ENCODE results near the gene RBM14. TPM values are rescaled to one million over a fixed set of nuclear protein-coding genes. Genes with fewer than 3 reads are reported as not detected.

The RBM14 gene
- total RNA-seq, 1 donor from 2014 or later = 39.2 TPM

DNA sequence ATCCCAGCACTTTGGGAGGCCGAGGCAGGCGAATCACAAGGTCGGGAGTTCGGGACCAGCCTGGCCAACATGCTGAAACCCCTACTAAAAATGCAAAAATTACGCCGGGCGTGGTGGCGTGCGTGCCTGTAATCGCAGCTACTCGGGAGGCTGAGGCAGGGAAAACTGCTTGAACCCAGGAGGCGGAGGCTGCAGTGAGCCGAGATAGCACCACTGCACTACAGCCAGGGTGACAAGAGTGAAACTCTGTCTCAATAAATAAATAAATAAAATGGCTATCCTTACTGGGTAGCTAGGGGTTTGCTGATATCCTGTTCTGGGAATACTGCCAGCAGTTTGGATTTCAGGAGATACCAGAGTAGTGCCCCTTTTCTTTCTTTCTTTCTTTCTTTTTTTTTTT lies 2.4 kb upstream of the RBM14 start:
- TF ChIP-seq, protein P1, sequence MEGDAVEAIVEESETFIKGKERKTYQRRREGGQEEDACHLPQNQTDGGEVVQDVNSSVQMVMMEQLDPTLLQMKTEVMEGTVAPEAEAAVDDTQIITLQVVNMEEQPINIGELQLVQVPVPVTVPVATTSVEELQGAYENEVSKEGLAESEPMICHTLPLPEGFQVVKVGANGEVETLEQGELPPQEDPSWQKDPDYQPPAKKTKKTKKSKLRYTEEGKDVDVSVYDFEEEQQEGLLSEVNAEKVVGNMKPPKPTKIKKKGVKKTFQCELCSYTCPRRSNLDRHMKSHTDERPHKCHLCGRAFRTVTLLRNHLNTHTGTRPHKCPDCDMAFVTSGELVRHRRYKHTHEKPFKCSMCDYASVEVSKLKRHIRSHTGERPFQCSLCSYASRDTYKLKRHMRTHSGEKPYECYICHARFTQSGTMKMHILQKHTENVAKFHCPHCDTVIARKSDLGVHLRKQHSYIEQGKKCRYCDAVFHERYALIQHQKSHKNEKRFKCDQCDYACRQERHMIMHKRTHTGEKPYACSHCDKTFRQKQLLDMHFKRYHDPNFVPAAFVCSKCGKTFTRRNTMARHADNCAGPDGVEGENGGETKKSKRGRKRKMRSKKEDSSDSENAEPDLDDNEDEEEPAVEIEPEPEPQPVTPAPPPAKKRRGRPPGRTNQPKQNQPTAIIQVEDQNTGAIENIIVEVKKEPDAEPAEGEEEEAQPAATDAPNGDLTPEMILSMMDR (IDR thresholded peaks at IDR 0.05) = no peak
- intact Hi-C loops (cut with DNase I) = no loop called here
- Histone ChIP-seq H3K36me3 (no peaks in the 10 kb centered on the region), H3K27me3 (no peaks in the 10 kb centered on the region), H3K9me3 (no peaks in the 10 kb centered on the region), H3K4me3 (no peak overlapping the region), H3K4me1 (peaks cover 4 to 11% of the 10 kb centered on the region in 2 donors), H3K27ac (no peak overlapping the region)
- no peak for DNase-seq (ENCODE audit: low spot score in 2 of 2)

DNA sequence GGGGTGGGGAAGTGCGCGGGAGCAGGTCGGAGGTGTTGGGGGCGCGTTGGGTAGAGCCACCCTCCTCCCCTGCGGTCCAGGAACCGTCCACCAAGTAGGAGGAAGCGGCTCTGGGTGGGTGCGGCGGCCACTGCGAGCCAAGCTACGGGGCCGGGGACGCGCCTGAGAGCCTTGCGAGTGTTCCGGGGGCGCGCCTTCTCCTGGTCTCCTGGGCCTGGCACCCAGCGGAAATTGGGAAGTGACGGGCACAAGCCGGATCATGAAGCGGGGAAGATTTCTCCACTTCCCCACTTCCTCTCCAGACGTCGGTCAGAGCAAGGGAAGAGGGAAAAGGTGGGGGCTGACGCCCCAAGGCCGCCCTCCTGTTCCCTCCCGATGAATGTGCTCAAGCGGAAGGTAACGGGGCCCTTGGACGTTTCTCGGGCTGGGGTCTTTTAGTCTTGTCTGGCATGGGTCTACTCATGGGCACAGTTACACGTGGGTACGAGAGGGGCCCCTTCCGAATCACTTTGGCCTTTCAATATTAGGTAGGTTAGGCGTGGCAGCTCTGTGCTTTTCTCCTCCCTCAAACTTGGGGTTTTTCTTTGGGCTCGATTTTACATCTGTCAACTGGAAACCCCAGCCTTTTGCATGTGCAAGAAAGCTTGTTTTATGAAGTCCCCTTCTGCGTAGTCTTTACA lies 865 bp downstream of the RBM14 start:
- DNase-seq (ENCODE audit: low spot score in 2 of 2) = peak; percentile 30 to 89
- H3K27ac ChIP-seq = peak overlapping the region; percentile 92 to 95
- H3K9me3 ChIP-seq = no peaks in the 10 kb centered on the region
- TF ChIP-seq, protein P1 (IDR thresholded peaks at IDR 0.05) = no peak
- intact Hi-C loops (cut with DNase I) = loop anchor here (1.0 to 5.0 kb wide), 3 partner anchors 14 to 71 kb away; partner anchors contain the start of genes ACTN3 and ZDHHC24
- no peaks in the 10 kb centered on the region for H3K36me3 ChIP-seq
- H3K4me3 ChIP-seq = peak overlapping the region; percentile 63 to 85
- no peaks in the 10 kb centered on the region for H3K27me3 ChIP-seq
- peaks cover 6 to 36% of the 10 kb centered on the region in 2 donors for H3K4me1 ChIP-seq

DNA sequence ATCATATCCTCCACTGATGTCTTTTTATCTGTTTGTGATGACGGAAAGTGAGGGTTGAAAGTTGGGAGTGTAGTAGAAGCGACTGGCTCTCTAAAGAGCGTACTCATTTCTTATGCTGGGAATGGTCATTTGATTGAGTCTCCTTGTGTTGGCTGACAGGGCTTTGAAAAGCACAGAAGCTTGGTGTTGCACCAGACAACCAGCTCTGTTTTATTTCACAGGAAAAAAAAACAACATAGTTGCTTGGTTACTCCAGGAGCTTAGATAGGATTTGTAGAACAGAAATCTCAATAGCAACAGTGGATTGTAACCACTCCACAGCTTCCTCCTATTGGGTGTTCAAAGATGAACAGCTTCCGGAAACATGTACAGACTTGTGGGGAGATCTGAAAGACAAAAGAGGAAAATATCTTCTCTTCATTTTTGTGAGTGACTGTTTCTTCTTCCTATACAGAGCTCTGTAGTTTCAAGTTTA lies 2.7 kb downstream of the RBM14 start:
- Histone ChIP-seq H3K27ac (peak overlapping the region; percentile 51 to 92), H3K4me3 (peak overlapping the region; percentile 63 to 85), H3K27me3 (no peaks in the 10 kb centered on the region), H3K4me1 (peaks cover 6 to 48% of the 10 kb centered on the region in 2 donors), H3K9me3 (no peaks in the 10 kb centered on the region), H3K36me3 (peaks cover 2 to 6% of the 10 kb centered on the region in 2 donors)
- intact Hi-C loops (cut with DNase I) = loop anchor here (5.0 kb wide), 1 partner anchor 42 kb away; no protein-coding TSS in a partner anchor
- no peak for DNase-seq (ENCODE audit: low spot score in 2 of 2)
- TF ChIP-seq, protein P1 (IDR thresholded peaks at IDR 0.05) = no peak

DNA sequence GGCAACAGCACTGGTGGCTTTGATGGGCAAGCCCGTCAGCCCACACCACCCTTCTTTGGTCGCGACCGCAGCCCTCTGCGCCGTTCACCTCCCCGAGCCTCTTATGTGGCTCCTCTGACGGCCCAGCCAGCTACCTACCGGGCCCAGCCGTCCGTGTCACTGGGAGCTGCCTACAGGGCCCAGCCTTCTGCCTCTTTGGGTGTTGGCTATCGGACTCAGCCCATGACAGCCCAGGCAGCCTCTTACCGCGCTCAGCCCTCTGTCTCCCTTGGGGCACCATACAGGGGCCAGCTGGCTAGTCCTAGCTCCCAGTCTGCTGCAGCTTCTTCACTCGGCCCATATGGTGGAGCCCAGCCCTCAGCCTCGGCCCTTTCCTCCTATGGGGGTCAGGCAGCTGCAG lies 8.0 kb downstream of the RBM14 start:
- intact Hi-C loops (cut with DNase I) = no loop called here
- Histone ChIP-seq H3K36me3 (peaks cover 44 to 55% of the 10 kb centered on the region in 2 donors), H3K27me3 (no peaks in the 10 kb centered on the region), H3K4me1 (peaks cover 2 to 41% of the 10 kb centered on the region in 2 donors), H3K27ac (no peak overlapping the region), H3K4me3 (no peak overlapping the region), H3K9me3 (no peaks in the 10 kb centered on the region)
- DNase-seq (ENCODE audit: low spot score in 2 of 2) = no peak
- TF ChIP-seq, protein P1 (IDR thresholded peaks at IDR 0.05) = no peak

DNA sequence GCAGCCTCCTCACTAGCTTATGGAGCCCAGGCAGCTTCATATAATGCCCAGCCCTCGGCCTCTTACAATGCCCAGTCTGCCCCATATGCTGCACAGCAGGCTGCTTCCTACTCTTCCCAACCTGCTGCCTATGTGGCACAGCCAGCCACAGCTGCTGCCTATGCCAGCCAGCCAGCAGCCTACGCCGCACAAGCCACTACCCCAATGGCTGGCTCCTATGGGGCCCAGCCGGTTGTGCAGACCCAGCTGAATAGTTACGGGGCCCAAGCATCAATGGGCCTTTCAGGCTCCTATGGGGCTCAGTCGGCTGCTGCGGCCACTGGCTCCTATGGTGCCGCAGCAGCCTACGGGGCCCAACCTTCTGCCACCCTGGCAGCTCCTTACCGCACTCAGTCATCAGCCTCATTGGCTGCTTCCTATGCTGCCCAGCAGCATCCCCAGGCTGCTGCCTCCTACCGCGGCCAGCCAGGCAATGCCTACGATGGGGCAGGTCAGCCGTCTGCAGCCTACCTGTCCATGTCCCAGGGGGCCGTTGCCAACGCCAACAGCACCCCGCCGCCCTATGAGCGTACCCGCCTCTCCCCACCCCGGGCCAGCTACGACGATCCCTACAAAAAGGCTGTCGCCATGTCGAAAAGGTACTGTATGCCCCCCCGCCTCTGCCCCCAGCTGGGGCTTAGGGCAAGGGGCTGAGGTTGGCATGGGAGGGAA lies 8.8 kb downstream of the RBM14 start:
- Histone ChIP-seq H3K4me3 (no peak overlapping the region), H3K4me1 (peaks cover 0 to 36% of the 10 kb centered on the region in 2 donors), H3K27me3 (no peaks in the 10 kb centered on the region), H3K9me3 (no peaks in the 10 kb centered on the region), H3K36me3 (peaks cover 44 to 61% of the 10 kb centered on the region in 2 donors), H3K27ac (no peak overlapping the region)
- TF ChIP-seq, protein P1 (IDR thresholded peaks at IDR 0.05) = no peak
- DNase-seq (ENCODE audit: low spot score in 2 of 2) = no peak
- intact Hi-C loops (cut with DNase I) = no loop called here

All from ascending aorta (tissue), 2 donors.